ENCODE results near the gene SPHK1. TPM values are rescaled to one million over a fixed set of nuclear protein-coding genes. Genes with fewer than 3 reads are reported as not detected.

The SPHK1 gene
- polyA plus RNA-seq, 1 donor from 2014 or later = 2.7 TPM

DNA sequence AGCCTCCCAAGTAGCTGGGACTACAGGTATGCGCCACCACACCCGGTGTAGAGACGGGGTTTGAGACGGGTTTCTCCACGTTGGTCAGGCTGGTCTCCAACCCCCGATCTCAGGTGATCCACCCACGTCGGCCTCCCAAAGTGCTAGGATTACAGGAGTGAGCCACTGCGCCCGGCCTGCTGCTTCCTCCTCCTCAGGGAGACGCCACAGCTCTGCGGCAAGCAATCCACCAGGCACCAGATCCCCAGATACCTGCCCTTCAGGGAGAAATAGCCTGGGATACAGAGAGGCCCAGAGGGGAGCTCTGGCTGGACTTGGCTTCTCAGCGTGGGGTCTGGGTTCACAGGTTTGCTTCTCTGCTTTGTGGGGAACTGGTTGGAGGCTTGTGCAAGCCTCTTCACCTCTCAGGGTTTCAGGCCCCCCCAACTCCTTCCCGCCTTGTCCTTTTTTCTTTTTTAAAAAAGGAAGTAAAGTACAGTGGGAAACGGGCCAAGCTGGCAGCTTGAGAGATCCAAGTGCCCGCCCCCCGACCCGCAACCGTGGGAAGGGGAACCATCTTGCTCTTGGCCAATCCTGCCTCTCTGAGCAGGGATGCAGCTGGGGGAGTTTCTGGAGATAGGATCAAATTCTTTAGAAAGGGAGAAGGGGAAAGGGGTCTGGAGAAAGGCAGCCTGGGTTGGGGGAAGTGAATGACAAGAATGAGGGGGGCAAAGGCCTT lies 2.6 kb upstream of the SPHK1 start:
- H3K4me2 ChIP-seq (ENCODE audit: low read length) = no peak overlapping the region
- no peaks in the 10 kb centered on the region for H3K36me3 ChIP-seq (ENCODE audit: insufficient read depth, low read length)
- no peaks in the 10 kb centered on the region for H3K9me3 ChIP-seq (ENCODE audit: low read length)
- H4K20me1 ChIP-seq (ENCODE audit: insufficient read depth) = no peaks in the 10 kb centered on the region
- no peaks in the 10 kb centered on the region for H3F3A ChIP-seq (ENCODE audit: insufficient read depth, low read length, poor library complexity, severe bottlenecking)
- H3K79me2 ChIP-seq (replicated peaks; ENCODE audit: insufficient read depth, low read length) = no peaks in the 10 kb centered on the region
- no peaks in the 10 kb centered on the region for H3K9me2 ChIP-seq (ENCODE audit: insufficient read depth, low read length)
- H3K4me3 ChIP-seq (ENCODE audit: low read length) = no peak overlapping the region
- no peak overlapping the region for H2AFZ ChIP-seq (ENCODE audit: low read depth, low read length)
- no peak for TF ChIP-seq TAF1 (IDR thresholded peaks at IDR 0.05; ENCODE audit: low read depth)
- H3K9ac ChIP-seq (ENCODE audit: low read length) = no peak overlapping the region
- no peak overlapping the region for H3K27ac ChIP-seq (ENCODE audit: low read length)
- peaks cover 40% of the 10 kb centered on the region for H3K27me3 ChIP-seq (ENCODE audit: insufficient read depth, low read depth, low read length)

DNA sequence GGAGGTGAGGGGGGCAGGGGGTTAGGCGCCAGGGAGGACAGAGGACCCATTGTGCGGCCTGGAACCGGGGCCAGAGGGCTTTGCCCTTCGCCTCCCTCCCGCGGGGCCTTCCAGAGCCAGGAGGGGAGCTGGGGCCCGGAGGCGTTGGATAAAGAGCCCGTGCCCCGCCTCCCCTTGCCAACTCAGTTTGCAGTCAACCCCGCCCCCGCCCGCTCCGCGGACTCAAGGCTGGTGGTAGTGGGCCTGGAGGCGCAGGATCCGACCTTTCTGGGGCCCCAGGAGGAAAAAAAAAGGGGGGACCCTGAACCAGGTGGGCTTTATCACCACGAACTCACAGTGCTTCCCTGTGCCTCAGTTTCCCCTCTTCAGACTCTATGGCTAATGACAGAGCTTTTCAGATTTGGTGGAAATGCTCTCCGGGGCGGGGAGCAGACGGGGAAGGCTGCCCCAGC lies 2.0 kb upstream of the SPHK1 start:
- no peak overlapping the region for H3K27ac ChIP-seq (ENCODE audit: low read length)
- H2AFZ ChIP-seq (ENCODE audit: low read depth, low read length) = no peak overlapping the region
- no peak for TF ChIP-seq MXI1 (conservative IDR thresholded peaks at IDR 0.05; ENCODE audit: poor library complexity, severe bottlenecking)
- TF ChIP-seq, protein P1, sequence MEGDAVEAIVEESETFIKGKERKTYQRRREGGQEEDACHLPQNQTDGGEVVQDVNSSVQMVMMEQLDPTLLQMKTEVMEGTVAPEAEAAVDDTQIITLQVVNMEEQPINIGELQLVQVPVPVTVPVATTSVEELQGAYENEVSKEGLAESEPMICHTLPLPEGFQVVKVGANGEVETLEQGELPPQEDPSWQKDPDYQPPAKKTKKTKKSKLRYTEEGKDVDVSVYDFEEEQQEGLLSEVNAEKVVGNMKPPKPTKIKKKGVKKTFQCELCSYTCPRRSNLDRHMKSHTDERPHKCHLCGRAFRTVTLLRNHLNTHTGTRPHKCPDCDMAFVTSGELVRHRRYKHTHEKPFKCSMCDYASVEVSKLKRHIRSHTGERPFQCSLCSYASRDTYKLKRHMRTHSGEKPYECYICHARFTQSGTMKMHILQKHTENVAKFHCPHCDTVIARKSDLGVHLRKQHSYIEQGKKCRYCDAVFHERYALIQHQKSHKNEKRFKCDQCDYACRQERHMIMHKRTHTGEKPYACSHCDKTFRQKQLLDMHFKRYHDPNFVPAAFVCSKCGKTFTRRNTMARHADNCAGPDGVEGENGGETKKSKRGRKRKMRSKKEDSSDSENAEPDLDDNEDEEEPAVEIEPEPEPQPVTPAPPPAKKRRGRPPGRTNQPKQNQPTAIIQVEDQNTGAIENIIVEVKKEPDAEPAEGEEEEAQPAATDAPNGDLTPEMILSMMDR (IDR thresholded peaks at IDR 0.05; ENCODE audit: poor library complexity, severe bottlenecking) = no peak
- TF ChIP-seq POLR2AphosphoS5 (IDR thresholded peaks at IDR 0.05) = no peak
- TF ChIP-seq EP300 (conservative IDR thresholded peaks at IDR 0.05; ENCODE audit: poor library complexity, severe bottlenecking) = no peak
- no peak for TF ChIP-seq RAD21 (conservative IDR thresholded peaks at IDR 0.05)
- TF ChIP-seq SMC3 (conservative IDR thresholded peaks at IDR 0.05; ENCODE audit: poor library complexity) = no peak
- TF ChIP-seq, protein P2, sequence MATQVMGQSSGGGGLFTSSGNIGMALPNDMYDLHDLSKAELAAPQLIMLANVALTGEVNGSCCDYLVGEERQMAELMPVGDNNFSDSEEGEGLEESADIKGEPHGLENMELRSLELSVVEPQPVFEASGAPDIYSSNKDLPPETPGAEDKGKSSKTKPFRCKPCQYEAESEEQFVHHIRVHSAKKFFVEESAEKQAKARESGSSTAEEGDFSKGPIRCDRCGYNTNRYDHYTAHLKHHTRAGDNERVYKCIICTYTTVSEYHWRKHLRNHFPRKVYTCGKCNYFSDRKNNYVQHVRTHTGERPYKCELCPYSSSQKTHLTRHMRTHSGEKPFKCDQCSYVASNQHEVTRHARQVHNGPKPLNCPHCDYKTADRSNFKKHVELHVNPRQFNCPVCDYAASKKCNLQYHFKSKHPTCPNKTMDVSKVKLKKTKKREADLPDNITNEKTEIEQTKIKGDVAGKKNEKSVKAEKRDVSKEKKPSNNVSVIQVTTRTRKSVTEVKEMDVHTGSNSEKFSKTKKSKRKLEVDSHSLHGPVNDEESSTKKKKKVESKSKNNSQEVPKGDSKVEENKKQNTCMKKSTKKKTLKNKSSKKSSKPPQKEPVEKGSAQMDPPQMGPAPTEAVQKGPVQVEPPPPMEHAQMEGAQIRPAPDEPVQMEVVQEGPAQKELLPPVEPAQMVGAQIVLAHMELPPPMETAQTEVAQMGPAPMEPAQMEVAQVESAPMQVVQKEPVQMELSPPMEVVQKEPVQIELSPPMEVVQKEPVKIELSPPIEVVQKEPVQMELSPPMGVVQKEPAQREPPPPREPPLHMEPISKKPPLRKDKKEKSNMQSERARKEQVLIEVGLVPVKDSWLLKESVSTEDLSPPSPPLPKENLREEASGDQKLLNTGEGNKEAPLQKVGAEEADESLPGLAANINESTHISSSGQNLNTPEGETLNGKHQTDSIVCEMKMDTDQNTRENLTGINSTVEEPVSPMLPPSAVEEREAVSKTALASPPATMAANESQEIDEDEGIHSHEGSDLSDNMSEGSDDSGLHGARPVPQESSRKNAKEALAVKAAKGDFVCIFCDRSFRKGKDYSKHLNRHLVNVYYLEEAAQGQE (IDR thresholded peaks at IDR 0.05; ENCODE audit: borderline replicate concordance) = no peak
- TF ChIP-seq EZH2 (IDR thresholded peaks at IDR 0.05; ENCODE audit: borderline replicate concordance, insufficient read depth, low read length, poor library complexity, severe bottlenecking) = no peak
- no peak overlapping the region for H3K9ac ChIP-seq (ENCODE audit: low read length)
- no peaks in the 10 kb centered on the region for H3K36me3 ChIP-seq (ENCODE audit: insufficient read depth, low read length)
- H3K79me2 ChIP-seq (replicated peaks; ENCODE audit: insufficient read depth, low read length) = no peaks in the 10 kb centered on the region
- no peaks in the 10 kb centered on the region for H3F3A ChIP-seq (ENCODE audit: insufficient read depth, low read length, poor library complexity, severe bottlenecking)
- no peak overlapping the region for H3K4me2 ChIP-seq (ENCODE audit: low read length)
- no peaks in the 10 kb centered on the region for H3K9me2 ChIP-seq (ENCODE audit: insufficient read depth, low read length)
- no peaks in the 10 kb centered on the region for H4K20me1 ChIP-seq (ENCODE audit: insufficient read depth)
- H3K9me3 ChIP-seq (ENCODE audit: low read length) = no peaks in the 10 kb centered on the region
- peak overlapping the region; percentile 73 for H3K4me3 ChIP-seq (ENCODE audit: low read length)
- peaks cover 40% of the 10 kb centered on the region for H3K27me3 ChIP-seq (ENCODE audit: insufficient read depth, low read depth, low read length)

Data from neural cell (in vitro differentiated cells).